22Rv1 (cell line): ENCODE measurements around the gene SPRR2D.

Experiments used
- H3K27ac ChIP-seq: fragments of 450-650 bp; 2 replicates; pipeline ENCODE4 v1.5.1; 2017
- ZFX ChIP-seq: fragments of 450-650 bp; IDR thresholded peaks from 2 replicates; pipeline ENCODE4 v1.6.1; 2017; ENCODE audit warnings: antibody characterized with exemption, borderline replicate concordance
- TF ChIP-seq, protein P1 (sequence below): fragments of 450-650 bp; IDR thresholded peaks from 2 replicates; pipeline ENCODE4 v1.5.1; 2017; ENCODE audit warnings: mild to moderate bottlenecking

Gene SPRR2D

DNA sequence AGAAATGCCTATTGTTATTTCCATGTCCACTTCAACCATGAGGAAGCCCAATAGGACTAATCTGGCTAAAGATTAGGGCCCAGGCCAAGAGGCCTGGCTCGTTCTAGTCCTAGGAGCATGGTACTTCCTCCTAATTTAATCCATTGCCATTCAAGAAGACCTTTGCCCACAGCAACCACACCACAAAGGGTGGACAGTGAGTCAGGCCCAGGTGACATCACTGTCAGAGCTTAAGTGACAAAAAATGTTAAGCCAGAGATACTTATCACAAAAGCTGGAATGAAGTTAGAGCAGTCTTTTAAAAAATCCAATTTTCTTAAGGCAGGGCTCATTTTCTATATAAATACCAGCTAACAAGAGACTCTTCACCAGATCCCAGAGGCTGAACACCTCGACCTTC lies 39.5 kb downstream of the SPRR2D start, which contains the start of gene SPRR3:
Gene SPRR3 (plus strand): TSS at position 368 of the 400 bp plus-strand sequence. CDS start 1,272 bp downstream, outside the sequence.
- no peak for TF ChIP-seq ZFX
- TF ChIP-seq, protein P1, sequence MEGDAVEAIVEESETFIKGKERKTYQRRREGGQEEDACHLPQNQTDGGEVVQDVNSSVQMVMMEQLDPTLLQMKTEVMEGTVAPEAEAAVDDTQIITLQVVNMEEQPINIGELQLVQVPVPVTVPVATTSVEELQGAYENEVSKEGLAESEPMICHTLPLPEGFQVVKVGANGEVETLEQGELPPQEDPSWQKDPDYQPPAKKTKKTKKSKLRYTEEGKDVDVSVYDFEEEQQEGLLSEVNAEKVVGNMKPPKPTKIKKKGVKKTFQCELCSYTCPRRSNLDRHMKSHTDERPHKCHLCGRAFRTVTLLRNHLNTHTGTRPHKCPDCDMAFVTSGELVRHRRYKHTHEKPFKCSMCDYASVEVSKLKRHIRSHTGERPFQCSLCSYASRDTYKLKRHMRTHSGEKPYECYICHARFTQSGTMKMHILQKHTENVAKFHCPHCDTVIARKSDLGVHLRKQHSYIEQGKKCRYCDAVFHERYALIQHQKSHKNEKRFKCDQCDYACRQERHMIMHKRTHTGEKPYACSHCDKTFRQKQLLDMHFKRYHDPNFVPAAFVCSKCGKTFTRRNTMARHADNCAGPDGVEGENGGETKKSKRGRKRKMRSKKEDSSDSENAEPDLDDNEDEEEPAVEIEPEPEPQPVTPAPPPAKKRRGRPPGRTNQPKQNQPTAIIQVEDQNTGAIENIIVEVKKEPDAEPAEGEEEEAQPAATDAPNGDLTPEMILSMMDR: no peak
- H3K27ac ChIP-seq: no peak within 1 kb of the TSS

DNA sequence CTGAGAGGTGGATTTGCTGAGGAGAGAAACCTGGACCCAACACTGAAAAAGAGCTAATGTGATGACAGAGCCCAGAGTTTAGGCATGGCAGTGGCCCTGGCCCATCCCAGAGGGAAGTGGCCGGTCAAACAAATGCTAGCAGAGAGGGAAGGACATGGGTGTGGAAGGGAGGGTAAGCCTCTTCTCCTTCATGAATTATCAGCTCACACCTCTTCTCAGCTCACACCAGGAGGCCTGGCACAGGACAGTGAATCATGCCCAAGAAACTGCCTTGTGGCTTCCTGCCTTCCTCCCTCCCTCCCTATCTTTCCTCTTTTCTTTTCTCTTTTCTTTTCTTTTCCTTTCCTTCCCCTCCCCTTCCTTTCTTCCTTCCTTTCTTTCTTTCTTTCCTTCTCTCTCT lies 40.6 kb downstream of the SPRR2D start:
- H3K27ac ChIP-seq: no peak overlapping the region
- no peak for TF ChIP-seq ZFX

DNA sequence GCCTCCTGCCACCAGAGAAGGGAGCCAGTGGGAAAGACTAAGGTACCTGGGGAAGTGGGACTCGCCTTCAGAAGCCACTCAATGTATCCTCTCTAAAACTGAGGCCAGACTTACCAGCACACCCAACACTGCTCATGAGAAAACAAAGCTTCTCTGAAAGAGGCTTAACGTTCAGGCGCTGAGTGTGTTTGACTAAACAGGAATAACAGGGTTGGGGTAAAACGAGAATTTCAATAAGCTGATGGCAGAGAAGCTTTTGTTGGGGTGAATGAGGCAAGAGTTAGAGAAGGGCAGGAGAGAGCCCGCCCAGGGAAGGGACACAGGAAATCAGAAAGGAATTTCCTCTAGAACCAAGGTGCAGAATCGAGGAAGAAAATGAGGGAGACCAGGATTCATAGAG lies 41.1 kb downstream of the SPRR2D start:
- TF ChIP-seq ZFX: no peak
- TF ChIP-seq, protein P1: no peak

DNA sequence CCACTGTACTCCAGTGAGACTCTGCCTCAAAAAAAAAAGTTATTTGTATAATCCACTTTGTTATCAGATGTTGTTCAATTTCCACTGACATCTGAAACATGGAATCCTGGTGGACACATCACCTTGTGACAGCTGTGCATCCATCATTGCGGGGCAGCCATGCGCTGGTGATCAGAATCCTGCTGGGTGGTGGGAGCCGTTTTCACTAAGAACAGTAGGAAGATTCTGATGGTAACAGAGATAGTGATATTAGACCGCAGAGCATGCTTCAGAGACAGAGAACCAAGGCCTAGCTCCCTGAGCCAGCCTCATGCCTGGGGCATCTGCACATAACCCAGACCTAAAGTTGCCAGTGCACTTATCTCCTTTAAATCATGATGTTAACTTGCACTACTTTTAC lies 42.4 kb downstream of the SPRR2D start:
- TF ChIP-seq, protein P1: no peak
- no peak overlapping the region for H3K27ac ChIP-seq

More for the DNA sequence above, 41.1 kb downstream of the SPRR2D start:
- no peak overlapping the region for H3K27ac ChIP-seq

DNA sequence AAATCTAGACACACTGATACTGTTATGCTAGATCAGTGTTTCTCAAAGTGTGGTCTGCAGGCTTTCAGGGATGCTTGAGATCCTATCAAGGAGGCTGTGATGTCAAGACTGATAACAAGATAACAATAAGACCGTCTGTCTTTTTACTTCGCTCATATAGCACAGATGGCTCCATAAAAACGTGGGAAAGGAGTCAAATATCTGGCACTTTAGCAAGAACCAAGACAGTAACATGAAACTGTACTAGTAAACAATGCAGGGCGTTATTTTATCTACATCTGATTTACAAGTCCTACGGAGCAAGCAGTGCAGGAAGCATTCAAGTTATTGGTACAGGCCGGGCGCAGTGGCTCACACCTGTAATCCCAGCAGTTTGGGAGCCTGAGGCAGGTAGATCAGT lies 43.0 kb downstream of the SPRR2D start:
- TF ChIP-seq, protein P1: no peak
- no peak for TF ChIP-seq ZFX
- no peak overlapping the region for H3K27ac ChIP-seq

DNA sequence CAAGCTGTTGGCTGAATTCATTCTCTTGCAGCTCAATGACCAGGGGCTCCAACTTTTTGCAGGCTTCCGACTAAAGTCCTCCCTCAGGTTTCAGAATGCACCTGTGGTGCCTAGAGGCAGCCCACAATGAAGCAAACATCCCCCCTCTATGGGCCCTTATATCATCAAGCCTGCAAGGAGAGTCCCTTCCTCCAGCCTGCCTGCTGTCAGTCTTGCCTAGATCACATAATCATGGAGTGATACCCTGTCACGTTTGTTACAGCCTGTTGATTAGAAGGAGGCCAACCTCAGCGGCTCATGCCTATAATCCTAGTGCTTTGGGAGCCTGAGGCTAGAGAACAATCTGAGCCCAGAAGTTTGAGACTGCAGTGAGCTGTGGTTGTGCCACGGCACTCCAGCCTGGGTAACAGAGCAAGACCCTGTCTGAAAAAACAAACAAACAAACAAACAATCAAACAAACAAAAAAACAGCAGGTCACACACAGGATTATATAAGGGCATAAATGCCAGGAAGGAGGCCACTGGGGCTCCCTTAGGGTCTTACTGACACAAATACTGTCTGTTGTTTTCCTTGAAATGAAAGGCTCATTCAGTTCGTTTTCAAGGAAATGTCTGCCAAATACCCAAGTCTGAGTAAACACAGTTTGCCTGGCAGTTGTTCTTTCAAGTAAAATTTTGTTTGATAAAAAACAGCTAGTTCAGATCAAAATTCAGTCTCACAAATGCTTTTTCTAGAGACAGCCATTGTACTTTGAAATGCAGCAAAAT lies 44.1 kb downstream of the SPRR2D start:
- TF ChIP-seq, protein P1: no peak
- no peak for TF ChIP-seq ZFX
- H3K27ac ChIP-seq: no peak overlapping the region

DNA sequence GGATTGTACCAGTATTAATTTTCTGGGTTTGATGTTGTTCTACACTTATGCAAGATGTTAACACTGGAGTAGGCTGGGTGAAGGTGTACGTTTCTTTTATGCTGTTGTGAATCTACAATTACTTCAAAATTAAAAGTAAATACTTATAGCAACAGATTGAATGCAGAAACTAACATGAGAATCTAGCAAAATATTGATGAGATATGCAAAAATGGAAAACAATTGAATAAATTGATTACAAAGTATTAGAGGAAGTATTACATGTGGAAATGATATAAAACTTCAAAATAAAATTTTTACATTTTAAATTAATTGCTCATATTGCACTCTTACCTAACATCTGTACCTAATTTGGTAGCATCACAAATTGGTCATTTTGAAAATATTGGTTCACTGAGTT lies 45.1 kb downstream of the SPRR2D start:
- TF ChIP-seq ZFX: no peak
- TF ChIP-seq, protein P1: no peak
- H3K27ac ChIP-seq: no peak overlapping the region
